ENCODE measurements around the gene ARHGAP15. TPM values are rescaled to one million over a fixed set of nuclear protein-coding genes. Genes with fewer than 3 reads are reported as not detected.
"Not testable (repeated sequence)": the region's sequence is repeated elsewhere in the genome, so short reads cannot be mapped to it uniquely, and the experiment has no call there.

ARHGAP15 gene
- polyA plus RNA-seq (ENCODE audit: insufficient read length in 4 of 4): 1 to 10 TPM; 3.4 to 8.1 (median 4.9) TPM

- no peak for DNase-seq (ENCODE audit: low read depth in 4 of 4, low spot score in 3 of 4)
Observed at GRCh38 chr2:143128681-143129580, at the start of gene ARHGAP15. TSS of gene ARHGAP15 (plus strand) at chr2:143129419.

GRCh38 chr2:143081616-143082015 is 47.6 kb upstream of the ARHGAP15 start:
- no peak for DNase-seq (ENCODE audit: low read depth in 4 of 4, low spot score in 3 of 4)

- no peak for DNase-seq (ENCODE audit: low read depth in 4 of 4, low spot score in 3 of 4)
Observed at GRCh38 chr2:143083636-143084035, 45.6 kb upstream of the ARHGAP15 start.

- no peak for DNase-seq (ENCODE audit: low read depth in 4 of 4, low spot score in 3 of 4)
Observed at GRCh38 chr2:143084462-143084861, 44.8 kb upstream of the ARHGAP15 start.

GRCh38 chr2:143085125-143085784 is 44.0 kb upstream of the ARHGAP15 start:
- DNase-seq (ENCODE audit: low read depth in 4 of 4, low spot score in 3 of 4): no peak

GRCh38 chr2:143087033-143087432 is 42.2 kb upstream of the ARHGAP15 start:
- DNase-seq (ENCODE audit: low read depth in 4 of 4, low spot score in 3 of 4): no peak

- no peak for DNase-seq (ENCODE audit: low read depth in 4 of 4, low spot score in 3 of 4)
Observed at GRCh38 chr2:143088388-143088787, 40.8 kb upstream of the ARHGAP15 start.

- not testable (repeated sequence) for DNase-seq (ENCODE audit: low read depth in 4 of 4, low spot score in 3 of 4)
Observed at GRCh38 chr2:143089520-143089919, 39.7 kb upstream of the ARHGAP15 start.

GRCh38 chr2:143110758-143111428 is 18.3 kb upstream of the ARHGAP15 start:
- peak; percentile 18 to 42 (median 34) for DNase-seq (ENCODE audit: low read depth in 4 of 4, low spot score in 3 of 4)

GRCh38 chr2:143117225-143117624 is 12.0 kb upstream of the ARHGAP15 start:
- no peak for DNase-seq (ENCODE audit: low read depth in 4 of 4, low spot score in 3 of 4)

GRCh38 chr2:143121079-143121478 is 8.1 kb upstream of the ARHGAP15 start:
- DNase-seq (ENCODE audit: low read depth in 4 of 4, low spot score in 3 of 4): no peak

- DNase-seq (ENCODE audit: low read depth in 4 of 4, low spot score in 3 of 4): no peak
Observed at GRCh38 chr2:143121957-143122356, 7.3 kb upstream of the ARHGAP15 start.

- no peak for DNase-seq (ENCODE audit: low read depth in 4 of 4, low spot score in 3 of 4)
Observed at GRCh38 chr2:143123911-143124310, 5.3 kb upstream of the ARHGAP15 start.

- no peak for DNase-seq (ENCODE audit: low read depth in 4 of 4, low spot score in 3 of 4)
Observed at GRCh38 chr2:143124445-143124844, 4.8 kb upstream of the ARHGAP15 start.

- no peak for DNase-seq (ENCODE audit: low read depth in 4 of 4, low spot score in 3 of 4)
Observed at GRCh38 chr2:143125717-143126116, 3.5 kb upstream of the ARHGAP15 start.

GRCh38 chr2:143132355-143132754 is 3.1 kb downstream of the ARHGAP15 start:
- no peak for DNase-seq (ENCODE audit: low read depth in 4 of 4, low spot score in 3 of 4)

- no peak for DNase-seq (ENCODE audit: low read depth in 4 of 4, low spot score in 3 of 4)
Observed at GRCh38 chr2:143133783-143134182, 4.6 kb downstream of the ARHGAP15 start.

GRCh38 chr2:143138292-143138691 is 9.1 kb downstream of the ARHGAP15 start:
- DNase-seq (ENCODE audit: low read depth in 4 of 4, low spot score in 3 of 4): no peak

- DNase-seq (ENCODE audit: low read depth in 4 of 4, low spot score in 3 of 4): no peak
Observed at GRCh38 chr2:143139835-143140393, 10.7 kb downstream of the ARHGAP15 start.

- no peak for DNase-seq (ENCODE audit: low read depth in 4 of 4, low spot score in 3 of 4)
Observed at GRCh38 chr2:143140864-143141661, 11.8 kb downstream of the ARHGAP15 start.

Data from left renal pelvis (tissue), 4 donors.